Uterus (tissue), 4 donors: ENCODE measurements around the gene TRIM37. TPM values are rescaled to one million over a fixed set of nuclear protein-coding genes. Genes with fewer than 3 reads are reported as not detected.

Experiments used
- DNase-seq, 2 donors: peaks; one replicate each; pipeline ENCODE4 v3.0.0-alpha.2; 2019 to 2020
- H3K27ac ChIP-seq, 2 donors: fragments of 200-600 bp; sonication (generic); 1 replicate in 1 of 2; 2 replicates in 1 of 2; pipeline ENCODE4 v1.5.1; 2016 to 2018
- H3K27me3 ChIP-seq, 2 donors: fragments of 200-600 bp; sonication (generic); one replicate each; pipeline ENCODE4 v1.5.1; 2018 to 2019; ENCODE audit warnings: control low read depth in 1 of 2
- H3K36me3 ChIP-seq, 2 donors: fragments of 200-600 bp; sonication (generic); one replicate each; pipeline ENCODE4 v1.5.1; 2019; ENCODE audit warnings: control low read depth in 1 of 2
- H3K4me1 ChIP-seq, 2 donors: fragments of 200-600 bp; sonication (generic); one replicate each; pipeline ENCODE4 v1.5.1; 2018 to 2019; ENCODE audit warnings: control low read depth in 1 of 2
- H3K4me3 ChIP-seq, 2 donors: fragments of 200-600 bp; sonication (generic); 1 replicate in 1 of 2; 2 replicates in 1 of 2; pipeline ENCODE4 v1.5.1; 2018 to 2019; ENCODE audit warnings: mild to moderate bottlenecking in 1 of 2
- H3K9me3 ChIP-seq, 2 donors: fragments of 200-600 bp; sonication (generic); one replicate each; pipeline ENCODE4 v1.5.1; 2019; ENCODE audit warnings: control low read depth in 1 of 2
- CTCF ChIP-seq, 4 experiments: fragments of 200-600 bp in 2 of 4; fragments of 450-650 bp in 2 of 4; sonication (generic) in 2 of 4; IDR thresholded peaks; one replicate each; pipeline ENCODE4 v1.5.1; 2016 to 2019; ENCODE audit warnings: antibody characterized with exemption in 4 of 4, mild to moderate bottlenecking in 2 of 4, moderate library complexity in 1 of 4
- POLR2A ChIP-seq, 2 donors: fragments of 450-650 bp; IDR thresholded peaks; one replicate each; pipeline ENCODE4 v1.6.1; 2016; ENCODE audit warnings: antibody characterized with exemption in 2 of 2, mild to moderate bottlenecking in 1 of 2, moderate library complexity in 1 of 2
- intact Hi-C: fragments of 100-400 bp; cut with DNase I; formaldehyde crosslinking; loops from one replicate; pipeline ENCODE4 v1.15.1; 2023; ENCODE audit warnings: low total_unique reads
- total RNA-seq, 4 donors: library from RNA; depleted of rRNA in 3 of 4; stranded (reverse); fragments of >200 nt in 3 of 4; gene quantifications; one replicate each; pipeline versions ENCODE4 v1.1.0 to v1.2.4, GENCODE V29; 2014 to 2023
- donor health status: DM: yes; HTN: yes; CAD: no.

Gene TRIM37
- total RNA-seq, 4 donors from 2014 or later, result 5.0 to 38.9 (median 21.4) TPM

- Histone ChIP-seq H3K27ac (no peak overlapping the region), H3K36me3 (no peaks in the 10 kb centered on the region), H3K27me3 (no peaks in the 10 kb centered on the region), H3K4me3 (no peak overlapping the region), H3K4me1 (no peaks in the 10 kb centered on the region), H3K9me3 (no peaks in the 10 kb centered on the region)
- intact Hi-C loops, result no loop called here
- no peak for TF ChIP-seq POLR2A (IDR thresholded peaks at IDR 0.05)
- no peak for TF ChIP-seq CTCF (IDR thresholded peaks at IDR 0.05)
- DNase-seq, result no peak
These were observed 22.5 kb downstream of the TRIM37 start for GRCh38 chr17:59084154-59084553.

- no peaks in the 10 kb centered on the region for H3K36me3 ChIP-seq
- no peak overlapping the region for H3K27ac ChIP-seq
- H3K27me3 ChIP-seq, result no peaks in the 10 kb centered on the region
- H3K9me3 ChIP-seq, result no peaks in the 10 kb centered on the region
- no peak for TF ChIP-seq POLR2A (IDR thresholded peaks at IDR 0.05)
- no peak for TF ChIP-seq CTCF (IDR thresholded peaks at IDR 0.05)
- no peaks in the 10 kb centered on the region for H3K4me1 ChIP-seq
- DNase-seq, result no peak
- intact Hi-C loops, result no loop called here
- H3K4me3 ChIP-seq, result no peak overlapping the region
These were observed 32.2 kb downstream of the TRIM37 start for GRCh38 chr17:59074494-59074893.

- Histone ChIP-seq H3K36me3 (no peaks in the 10 kb centered on the region), H3K4me1 (no peaks in the 10 kb centered on the region), H3K9me3 (no peaks in the 10 kb centered on the region), H3K27ac (no peak overlapping the region), H3K4me3 (no peak overlapping the region), H3K27me3 (no peaks in the 10 kb centered on the region)
- DNase-seq, result no peak
- intact Hi-C loops, result no loop called here
- TF ChIP-seq CTCF (IDR thresholded peaks at IDR 0.05), result no peak
These were observed 32.7 kb downstream of the TRIM37 start for GRCh38 chr17:59073972-59074371.

- Histone ChIP-seq H3K4me3 (no peak overlapping the region), H3K4me1 (no peaks in the 10 kb centered on the region), H3K27me3 (no peaks in the 10 kb centered on the region), H3K27ac (no peak overlapping the region), H3K36me3 (no peaks in the 10 kb centered on the region), H3K9me3 (no peaks in the 10 kb centered on the region)
- DNase-seq, result no peak
- no peak for TF ChIP-seq CTCF (IDR thresholded peaks at IDR 0.05)
- no peak for TF ChIP-seq POLR2A (IDR thresholded peaks at IDR 0.05)
- intact Hi-C loops, result no loop called here
These were observed 36.8 kb downstream of the TRIM37 start for GRCh38 chr17:59069856-59070255.

- H3K27ac ChIP-seq, result no peak overlapping the region
- H3K36me3 ChIP-seq, result no peaks in the 10 kb centered on the region
- no peak for DNase-seq
- no peaks in the 10 kb centered on the region for H3K27me3 ChIP-seq
- H3K4me1 ChIP-seq, result no peaks in the 10 kb centered on the region
- no peak overlapping the region for H3K4me3 ChIP-seq
- H3K9me3 ChIP-seq, result no peaks in the 10 kb centered on the region
- intact Hi-C loops, result no loop called here
- no peak for TF ChIP-seq CTCF (IDR thresholded peaks at IDR 0.05)
- no peak for TF ChIP-seq POLR2A (IDR thresholded peaks at IDR 0.05)
These were observed 38.9 kb downstream of the TRIM37 start for GRCh38 chr17:59067756-59068155.
